B cell (primary cell): Measurements from ENCODE around the gene CYB5A.

Source experiments
- EZH2 ChIP-seq: IDR thresholded peaks from 2 replicates; pipeline ENCODE4 v1.6.1; 2012; ENCODE audit warnings: borderline replicate concordance, low read depth, mild to moderate bottlenecking, moderate library complexity, low read length; ENCODE audit not compliant: insufficient read depth, poor library complexity, severe bottlenecking
- TF ChIP-seq, protein P1 (sequence below): fragments of 200-600 bp; IDR thresholded peaks from one replicate; pipeline ENCODE4 v1.8.0; 2022; ENCODE audit warnings: antibody characterized with exemption, mild to moderate bottlenecking

DNA sequence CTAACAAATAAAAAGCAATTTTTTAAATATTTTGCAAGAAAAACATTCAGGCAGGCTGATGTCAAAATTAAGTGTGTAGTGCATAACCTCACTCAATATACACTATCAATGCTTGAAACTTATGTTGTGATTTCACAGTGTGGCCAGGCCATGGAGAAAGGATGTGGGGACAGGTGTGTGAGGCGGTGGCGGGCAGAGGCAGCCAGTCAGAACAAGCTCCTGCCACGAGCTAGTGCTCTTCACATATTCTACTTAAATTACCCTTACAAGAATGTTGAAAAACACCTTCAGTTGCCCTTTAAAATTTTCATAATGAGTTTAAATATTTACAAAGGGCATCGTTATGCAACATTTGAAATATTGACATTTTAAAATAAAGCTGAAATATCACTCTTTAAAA, 43.2 kb downstream of the CYB5A start:
- TF ChIP-seq, protein P1, sequence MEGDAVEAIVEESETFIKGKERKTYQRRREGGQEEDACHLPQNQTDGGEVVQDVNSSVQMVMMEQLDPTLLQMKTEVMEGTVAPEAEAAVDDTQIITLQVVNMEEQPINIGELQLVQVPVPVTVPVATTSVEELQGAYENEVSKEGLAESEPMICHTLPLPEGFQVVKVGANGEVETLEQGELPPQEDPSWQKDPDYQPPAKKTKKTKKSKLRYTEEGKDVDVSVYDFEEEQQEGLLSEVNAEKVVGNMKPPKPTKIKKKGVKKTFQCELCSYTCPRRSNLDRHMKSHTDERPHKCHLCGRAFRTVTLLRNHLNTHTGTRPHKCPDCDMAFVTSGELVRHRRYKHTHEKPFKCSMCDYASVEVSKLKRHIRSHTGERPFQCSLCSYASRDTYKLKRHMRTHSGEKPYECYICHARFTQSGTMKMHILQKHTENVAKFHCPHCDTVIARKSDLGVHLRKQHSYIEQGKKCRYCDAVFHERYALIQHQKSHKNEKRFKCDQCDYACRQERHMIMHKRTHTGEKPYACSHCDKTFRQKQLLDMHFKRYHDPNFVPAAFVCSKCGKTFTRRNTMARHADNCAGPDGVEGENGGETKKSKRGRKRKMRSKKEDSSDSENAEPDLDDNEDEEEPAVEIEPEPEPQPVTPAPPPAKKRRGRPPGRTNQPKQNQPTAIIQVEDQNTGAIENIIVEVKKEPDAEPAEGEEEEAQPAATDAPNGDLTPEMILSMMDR, result no peak
- no peak for TF ChIP-seq EZH2
